Natural killer cell (primary cell): ENCODE results near the gene C1QTNF12. TPM values are rescaled to one million over a fixed set of nuclear protein-coding genes. Genes with fewer than 3 reads are reported as not detected.

Experiments
- ATAC-seq, 3 donors: fragments of 150-1000 bp in 2 of 3; fragments of 200-7000 bp in 1 of 3; cut with Tn5 transposase; 1 replicate in 1 of 3; 2 replicates in 2 of 3; pipeline ENCODE4 v1.10.0; 2021; ENCODE audit warnings: mild to moderate bottlenecking in 2 of 3, moderate library complexity in 2 of 3
- DNase-seq, 2 donors: peaks; one replicate each; pipeline versions ENCODE4 v3.0.0 to v3.0.0-alpha.2; 2013 to 2021; ENCODE audit warnings: mixed read lengths in 1 of 2
- H3K27ac ChIP-seq: one replicate; pipeline ENCODE4 v1.5.1; 2013; ENCODE audit warnings: mild to moderate bottlenecking, low read length
- H3K27me3 ChIP-seq: one replicate; pipeline ENCODE4 v1.6.1; 2013; ENCODE audit warnings: low read length; ENCODE audit not compliant: control insufficient read depth, insufficient read depth
- H3K36me3 ChIP-seq: one replicate; pipeline ENCODE4 v1.6.1; 2013; ENCODE audit warnings: low read length; ENCODE audit not compliant: control insufficient read depth, insufficient read depth
- H3K4me1 ChIP-seq: one replicate; pipeline ENCODE4 v1.6.1; 2013; ENCODE audit warnings: low read length; ENCODE audit not compliant: control insufficient read depth, insufficient read depth
- H3K4me3 ChIP-seq: one replicate; pipeline ENCODE4 v1.5.1; 2013; ENCODE audit warnings: low read length
- H3K9me3 ChIP-seq: one replicate; pipeline ENCODE4 v1.6.1; 2013; ENCODE audit warnings: low read length; ENCODE audit not compliant: control insufficient read depth, insufficient read depth
- H3K27ac Mint-ChIP-seq, 2 donors: one replicate each; pipeline ENCODE4 v1.8.0; 2022; ENCODE audit warnings: mild to moderate bottlenecking in 2 of 2, mixed read lengths in 2 of 2, moderate library complexity in 1 of 2
- H3K27me3 Mint-ChIP-seq, 2 donors: one replicate each; pipeline ENCODE4 v1.8.0; 2022; ENCODE audit warnings: low read depth in 2 of 2, mixed read lengths in 2 of 2
- H3K36me3 Mint-ChIP-seq: one replicate; pipeline ENCODE4 v1.8.0; 2022; ENCODE audit warnings: mixed read lengths
- H3K4me1 Mint-ChIP-seq, 2 donors: one replicate each; pipeline ENCODE4 v1.8.0; 2022; ENCODE audit warnings: mixed read lengths in 2 of 2
- H3K4me3 Mint-ChIP-seq: one replicate; pipeline ENCODE4 v1.8.0; 2022; ENCODE audit warnings: mild to moderate bottlenecking, moderate library complexity, mixed read lengths
- H3K9me3 Mint-ChIP-seq, 2 donors: one replicate each; pipeline ENCODE4 v1.8.0; 2022; ENCODE audit warnings: mixed read lengths in 2 of 2
- CTCF ChIP-seq: fragments of 200-600 bp; IDR thresholded peaks from one replicate; pipeline ENCODE4 v1.8.0; 2022; ENCODE audit warnings: antibody characterized with exemption
- WGBS: methylation state at CpG from one replicate; pipeline ENCODE4 v1.1.7; 2013; ENCODE audit warnings: missing lambda C conversion rate; ENCODE audit not compliant: insufficient coverage; 5-methylcytosine and 5-hydroxymethylcytosine counted together
- intact Hi-C: fragments of 100-400 bp; cut with micrococcal nuclease; formaldehyde crosslinking; loops from one replicate; pipeline ENCODE4 v1.14.2; 2022
- total RNA-seq, 4 donors: library from RNA; stranded (reverse); fragments of 120-200 nt in 1 of 4; gene quantifications; one replicate each; pipeline versions ENCODE4 v1.2.3 to v1.2.4, GENCODE V29; 2013 to 2022

C1QTNF12 gene
- total RNA-seq, 3 donors from 2014 or later (not counting 1 experiment from before 2014, with no cell fraction given) = 2.6 to 4.1 (median 4.1) TPM

- WGBS = 93% methylated on average over 45 of the region's 46 CpGs
- Mint-ChIP-seq H3K27me3 (peaks cover 0 to 3% of the 10 kb centered on the region in 2 donors), H3K27ac (no peak overlapping the region), H3K36me3 (no peaks in the 10 kb centered on the region), H3K4me3 (no peak overlapping the region), H3K9me3 (no peaks in the 10 kb centered on the region), H3K4me1 (peaks cover 0 to 5% of the 10 kb centered on the region in 2 donors)
- no peak overlapping the region for H3K27ac ChIP-seq
- DNase-seq (no peak), ATAC-seq (no peak)
- no peaks in the 10 kb centered on the region for H3K27me3 ChIP-seq
- H3K9me3 ChIP-seq = no peaks in the 10 kb centered on the region
- H3K4me3 ChIP-seq = no peak overlapping the region
- H3K36me3 ChIP-seq = no peaks in the 10 kb centered on the region
- no peak for TF ChIP-seq CTCF
- peaks cover 3% of the 10 kb centered on the region for H3K4me1 ChIP-seq
- intact Hi-C loops = no loop called here
Observed at GRCh38 chr1:1287288-1288110, 41.0 kb upstream of the C1QTNF12 start.

- H3K9me3 Mint-ChIP-seq = no peaks in the 10 kb centered on the region
- H3K4me1 Mint-ChIP-seq = peaks cover 0 to 5% of the 10 kb centered on the region in 2 donors
- Histone ChIP-seq H3K36me3 (no peaks in the 10 kb centered on the region), H3K27ac (no peak overlapping the region), H3K4me1 (peaks cover 3% of the 10 kb centered on the region), H3K4me3 (no peak overlapping the region), H3K9me3 (no peaks in the 10 kb centered on the region), H3K27me3 (no peaks in the 10 kb centered on the region)
- no peak overlapping the region for H3K4me3 Mint-ChIP-seq
- peaks cover 0 to 3% of the 10 kb centered on the region in 2 donors for H3K27me3 Mint-ChIP-seq
- H3K27ac Mint-ChIP-seq = no peak overlapping the region
- intact Hi-C loops = no loop called here
- ATAC-seq = no peak
- no peak for TF ChIP-seq CTCF
- DNase-seq = no peak
- WGBS = 74% methylated on average over 49 of the region's 50 CpGs
- H3K36me3 Mint-ChIP-seq = no peaks in the 10 kb centered on the region
Observed at GRCh38 chr1:1286313-1287261, 40.1 kb upstream of the C1QTNF12 start.

GRCh38 chr1:1285611-1286311 lies 39.2 kb upstream of the C1QTNF12 start:
- no peaks in the 10 kb centered on the region for H3K36me3 Mint-ChIP-seq

More at GRCh38 chr1:1285611-1286311, 39.2 kb upstream of the C1QTNF12 start:
- Mint-ChIP-seq H3K27me3 (peaks cover 0 to 3% of the 10 kb centered on the region in 2 donors), H3K4me1 (peaks cover 0 to 5% of the 10 kb centered on the region in 2 donors), H3K4me3 (no peak overlapping the region), H3K9me3 (no peaks in the 10 kb centered on the region), H3K27ac (no peak overlapping the region)
- ATAC-seq (no peak), DNase-seq (no peak)
- Histone ChIP-seq H3K27ac (no peak overlapping the region), H3K4me3 (no peak overlapping the region), H3K36me3 (no peaks in the 10 kb centered on the region), H3K9me3 (no peaks in the 10 kb centered on the region), H3K27me3 (no peaks in the 10 kb centered on the region), H3K4me1 (peaks cover 3% of the 10 kb centered on the region)
- intact Hi-C loops = no loop called here
- TF ChIP-seq CTCF = no peak
- WGBS = 78% methylated on average over 36 of the region's 37 CpGs
